HAP-1 (cell line): ENCODE data around the gene DPYSL3.

Experiments
- DNase-seq, 2 experiments: peaks; one replicate each; pipeline ENCODE4 v3.0.0-alpha.2; 2016 to 2020; ENCODE audit warnings: low spot score in 2 of 2
- H3K27me3 ChIP-seq: fragments of 250-450 bp; sonication (Bioruptor Pico); 2 replicates; pipeline ENCODE4 v1.5.1; 2020; ENCODE audit warnings: low read depth, mild to moderate bottlenecking, moderate library complexity
- H3K36me3 ChIP-seq: fragments of 250-450 bp; sonication (Bioruptor Pico); replicated peaks from 2 replicates; pipeline ENCODE4 v1.5.1; 2020; ENCODE audit warnings: mild to moderate bottlenecking
- H3K4me1 ChIP-seq: fragments of 250-450 bp; sonication (Bioruptor Pico); 2 replicates; pipeline ENCODE4 v1.5.1; 2020; ENCODE audit warnings: mild to moderate bottlenecking
- H3K4me3 ChIP-seq: fragments of 250-450 bp; sonication (Bioruptor Pico); 2 replicates; pipeline ENCODE4 v1.5.1; 2020; ENCODE audit warnings: mild to moderate bottlenecking, moderate library complexity
- H3K9me3 ChIP-seq: fragments of 250-450 bp; sonication (Bioruptor Pico); 2 replicates; pipeline ENCODE4 v1.5.1; 2020; ENCODE audit warnings: mild to moderate bottlenecking, moderate library complexity
- in situ Hi-C: fragments of 300-500 bp; cut with MboI; formaldehyde crosslinking; loops from 3 replicates; pipeline ENCODE4 v1.14.3; 2020; ENCODE audit warnings: low sequenced_read_pairs, inconsistent platforms, mixed read lengths

Gene DPYSL3

DNA sequence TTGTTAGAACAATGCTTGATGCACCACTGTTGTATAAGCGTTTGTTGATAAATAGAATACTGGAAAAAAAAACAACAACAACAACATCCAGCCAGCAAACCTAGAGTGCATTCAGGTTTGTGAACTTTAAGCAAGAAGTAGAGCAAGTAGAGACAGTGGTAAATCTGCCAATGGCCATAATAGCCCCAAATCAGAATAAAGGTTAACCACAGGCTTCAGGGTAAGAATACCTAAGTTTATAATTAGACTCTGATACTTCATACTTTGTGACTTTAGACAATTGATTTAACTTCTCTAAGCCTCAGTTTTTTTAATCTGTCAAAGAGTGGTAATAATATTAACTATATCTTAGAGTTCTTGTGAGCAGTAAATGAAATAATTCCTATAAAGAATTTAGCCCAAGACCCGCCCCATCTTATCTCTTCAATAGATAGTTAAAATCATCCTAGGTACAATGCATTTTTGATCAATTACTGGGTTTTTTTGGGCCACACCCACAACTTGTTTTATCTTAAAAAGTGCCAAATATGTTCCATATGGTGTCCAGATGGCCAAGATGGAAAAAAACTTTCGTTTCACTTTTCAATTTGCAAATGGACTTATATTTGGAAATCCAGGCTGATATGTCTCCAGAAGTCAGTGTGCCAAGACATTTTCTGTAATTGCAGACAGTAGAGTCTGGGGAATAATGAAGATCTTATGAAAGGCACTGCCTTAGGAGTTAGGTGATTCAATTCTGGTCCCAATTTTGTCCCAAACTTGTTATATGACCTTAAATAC is 24.5 kb upstream of the DPYSL3 start:
- Histone ChIP-seq H3K9me3 (no peaks in the 10 kb centered on the region), H3K36me3 (no peaks in the 10 kb centered on the region), H3K4me3 (no peak overlapping the region), H3K4me1 (no peaks in the 10 kb centered on the region), H3K27me3 (peaks cover 19% of the 10 kb centered on the region; the same call in 1 of the 2 replicates)
- no peak for DNase-seq
- in situ Hi-C loops = no loop called here

DNA sequence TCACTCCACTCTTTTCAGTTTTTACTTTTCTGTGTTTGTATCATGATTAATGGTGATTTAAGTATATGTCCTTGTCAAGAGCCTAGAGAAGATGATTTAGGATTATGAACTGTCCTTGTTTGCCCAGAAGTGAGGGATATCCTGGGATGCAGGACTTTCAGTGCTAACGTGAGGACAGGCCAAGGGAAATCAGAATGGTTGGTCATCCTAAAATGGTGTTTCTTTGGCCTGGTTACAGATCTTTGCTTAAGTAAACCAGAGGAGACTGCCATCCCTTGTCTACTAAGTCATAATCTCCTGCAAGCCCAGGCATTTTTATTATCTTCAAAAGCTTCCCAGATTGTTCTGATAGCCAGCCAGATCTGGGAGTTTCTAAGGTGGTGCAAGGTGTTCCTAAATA is 22.3 kb upstream of the DPYSL3 start:
- H3K9me3 ChIP-seq = no peaks in the 10 kb centered on the region
- H3K36me3 ChIP-seq = no peaks in the 10 kb centered on the region
- peaks cover 19% of the 10 kb centered on the region; the same call in 1 of the 2 replicates for H3K27me3 ChIP-seq
- no peaks in the 10 kb centered on the region for H3K4me1 ChIP-seq
- DNase-seq = no peak
- in situ Hi-C loops = no loop called here
- H3K4me3 ChIP-seq = no peak overlapping the region

DNA sequence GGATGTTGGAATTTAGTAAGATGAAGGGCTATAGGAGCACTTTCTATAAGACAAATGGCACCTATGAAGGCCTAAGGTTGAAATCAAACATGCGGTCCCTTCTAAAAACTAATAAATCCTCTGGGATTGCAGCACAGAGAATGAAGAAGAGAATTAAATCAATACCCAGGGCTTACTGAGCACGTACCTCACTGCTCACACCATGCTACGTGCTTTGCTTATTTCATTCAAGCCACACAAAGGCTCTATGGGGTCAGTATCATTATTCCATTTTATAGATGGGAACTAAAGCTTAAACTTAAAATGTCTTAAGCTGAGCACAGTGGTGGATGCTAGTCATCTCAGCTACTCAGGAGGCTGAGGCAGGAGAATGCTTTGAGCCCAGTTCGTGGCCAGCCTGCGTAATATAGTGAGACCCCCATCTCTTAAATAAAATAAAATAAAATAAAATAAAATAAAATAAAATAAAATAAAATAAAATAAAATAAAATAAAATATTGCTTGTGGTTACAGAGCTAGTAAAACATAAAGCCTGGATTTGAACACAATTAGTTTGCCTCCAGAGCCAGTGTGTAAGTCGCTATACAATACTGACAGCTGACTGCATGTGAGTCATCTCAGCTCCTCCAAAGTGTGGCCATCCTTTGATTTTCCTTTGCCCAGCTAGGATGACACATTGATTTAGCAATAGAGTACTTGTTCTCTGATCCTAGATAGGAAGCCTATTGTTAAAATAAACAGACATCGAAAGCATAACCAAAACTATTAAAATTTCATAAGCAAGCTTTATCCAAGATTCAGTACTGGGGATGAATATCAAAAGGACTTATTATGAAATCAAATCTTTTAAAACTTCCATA is 20.9 kb upstream of the DPYSL3 start:
- Histone ChIP-seq H3K27me3 (peaks cover 20% of the 10 kb centered on the region; the same call in 1 of the 2 replicates), H3K4me1 (no peaks in the 10 kb centered on the region), H3K36me3 (no peaks in the 10 kb centered on the region), H3K9me3 (no peaks in the 10 kb centered on the region), H3K4me3 (no peak overlapping the region)
- in situ Hi-C loops = no loop called here
- no peak for DNase-seq

DNA sequence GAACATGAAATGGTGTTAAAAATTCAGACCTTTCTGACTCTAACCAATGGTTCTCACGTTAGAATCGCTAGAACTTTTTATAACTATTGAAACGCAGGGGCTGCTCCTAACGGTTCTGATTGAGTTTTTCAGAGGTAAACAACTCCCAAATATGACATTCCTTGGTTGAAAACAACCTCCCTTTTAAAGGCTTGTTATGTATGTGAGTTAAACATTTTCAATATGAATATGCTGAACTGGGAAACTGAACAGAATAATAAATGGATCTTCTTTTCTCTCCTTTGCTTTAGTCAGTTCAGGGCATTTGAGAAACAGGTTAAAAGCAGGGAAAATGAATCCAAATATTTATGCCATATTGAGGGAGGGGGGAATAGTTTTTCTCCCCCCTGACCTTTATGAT is 13.2 kb upstream of the DPYSL3 start:
- H3K9me3 ChIP-seq = no peaks in the 10 kb centered on the region
- in situ Hi-C loops = no loop called here
- no peaks in the 10 kb centered on the region for H3K36me3 ChIP-seq
- DNase-seq = no peak
- H3K4me1 ChIP-seq = no peaks in the 10 kb centered on the region
- H3K4me3 ChIP-seq = no peak overlapping the region
- H3K27me3 ChIP-seq = peaks cover 14% of the 10 kb centered on the region

DNA sequence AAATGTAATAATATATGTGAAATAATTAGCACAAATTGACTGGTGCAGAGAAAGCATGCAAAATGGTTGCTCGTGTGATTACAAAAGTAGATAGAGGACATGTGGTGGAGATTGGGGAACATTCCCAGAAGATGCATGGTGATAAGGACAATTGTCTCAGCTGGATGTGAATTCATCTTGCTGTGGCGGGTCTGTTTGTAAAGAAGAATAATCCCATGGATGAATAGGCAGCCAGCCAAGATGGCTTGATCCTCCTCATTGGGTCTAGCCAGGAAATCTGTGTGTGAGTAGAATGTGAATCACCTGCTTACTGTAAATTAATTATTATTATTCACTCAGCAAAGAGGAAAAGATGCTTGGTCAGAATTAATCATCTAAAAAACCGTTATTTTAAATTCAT is 12.6 kb upstream of the DPYSL3 start:
- in situ Hi-C loops = no loop called here
- Histone ChIP-seq H3K9me3 (no peaks in the 10 kb centered on the region), H3K4me3 (no peak overlapping the region), H3K27me3 (peaks cover 14% of the 10 kb centered on the region), H3K4me1 (no peaks in the 10 kb centered on the region), H3K36me3 (no peaks in the 10 kb centered on the region)
- DNase-seq = no peak

DNA sequence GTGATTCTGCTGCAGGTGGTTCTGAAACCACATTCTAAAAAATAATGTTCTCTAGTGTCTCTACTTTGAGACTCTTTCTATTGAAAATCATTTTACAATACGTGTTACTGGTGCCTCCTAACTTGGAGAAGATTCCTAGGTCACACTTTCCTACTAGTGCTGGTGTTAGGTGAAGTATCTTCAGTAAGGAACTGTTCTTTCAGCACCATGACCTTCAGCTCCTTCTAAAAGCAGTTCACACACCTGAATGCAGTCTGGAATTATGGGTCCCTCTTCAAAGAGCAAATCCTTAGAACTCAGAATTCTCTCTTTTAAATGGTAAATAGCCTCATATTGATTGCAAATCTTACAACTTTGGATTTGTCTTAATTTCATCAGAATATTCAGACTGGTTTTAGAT is 10.6 kb upstream of the DPYSL3 start:
- Histone ChIP-seq H3K36me3 (no peaks in the 10 kb centered on the region), H3K4me1 (no peaks in the 10 kb centered on the region), H3K4me3 (no peak overlapping the region), H3K27me3 (peaks cover 23% of the 10 kb centered on the region), H3K9me3 (no peaks in the 10 kb centered on the region)
- no peak for DNase-seq
- in situ Hi-C loops = no loop called here

DNA sequence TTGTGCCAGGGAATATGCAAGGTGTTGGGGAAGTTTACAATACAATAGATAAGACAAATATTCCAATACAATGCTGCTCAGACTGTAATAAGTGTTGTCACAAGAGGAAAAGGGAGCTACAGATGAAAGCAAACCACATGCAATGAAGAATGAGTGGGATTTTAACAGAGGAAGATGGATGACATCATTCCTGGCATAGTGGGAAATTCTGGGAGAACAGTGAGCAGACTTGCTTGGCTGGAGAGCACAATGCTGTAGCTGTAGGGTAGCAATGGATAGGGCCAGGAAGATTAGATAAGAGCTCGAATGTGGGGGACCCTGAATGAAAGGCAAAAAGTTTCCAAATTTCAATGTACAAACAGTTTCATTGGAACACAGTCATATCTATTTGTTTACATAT is 9.5 kb upstream of the DPYSL3 start:
- in situ Hi-C loops = no loop called here
- no peak overlapping the region for H3K4me3 ChIP-seq
- H3K4me1 ChIP-seq = no peaks in the 10 kb centered on the region
- H3K27me3 ChIP-seq = peaks cover 30% of the 10 kb centered on the region
- no peaks in the 10 kb centered on the region for H3K9me3 ChIP-seq
- H3K36me3 ChIP-seq = no peaks in the 10 kb centered on the region
- no peak for DNase-seq

DNA sequence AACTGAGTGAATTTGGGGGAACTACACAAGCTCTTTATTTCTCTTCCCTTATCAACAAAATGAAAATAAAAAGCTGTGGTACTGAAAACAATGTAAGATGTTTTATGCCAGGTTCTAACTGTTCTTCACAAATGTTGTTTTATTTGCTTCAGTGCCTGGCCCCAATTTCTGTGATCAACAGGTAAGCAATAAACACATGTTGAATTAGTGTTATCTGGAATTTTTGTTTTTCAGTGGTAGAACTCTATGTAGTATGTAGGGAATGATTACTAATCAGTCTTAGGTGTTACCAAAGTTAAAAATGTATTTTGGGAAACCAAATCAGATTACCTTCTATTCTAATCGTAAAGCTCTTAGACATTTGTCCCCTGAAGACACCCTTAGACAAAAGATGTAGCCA is 7.5 kb upstream of the DPYSL3 start:
- in situ Hi-C loops = no loop called here
- H3K36me3 ChIP-seq = no peaks in the 10 kb centered on the region
- no peak overlapping the region for H3K4me3 ChIP-seq
- no peaks in the 10 kb centered on the region for H3K4me1 ChIP-seq
- peaks cover 30% of the 10 kb centered on the region for H3K27me3 ChIP-seq
- H3K9me3 ChIP-seq = no peaks in the 10 kb centered on the region
- no peak for DNase-seq

DNA sequence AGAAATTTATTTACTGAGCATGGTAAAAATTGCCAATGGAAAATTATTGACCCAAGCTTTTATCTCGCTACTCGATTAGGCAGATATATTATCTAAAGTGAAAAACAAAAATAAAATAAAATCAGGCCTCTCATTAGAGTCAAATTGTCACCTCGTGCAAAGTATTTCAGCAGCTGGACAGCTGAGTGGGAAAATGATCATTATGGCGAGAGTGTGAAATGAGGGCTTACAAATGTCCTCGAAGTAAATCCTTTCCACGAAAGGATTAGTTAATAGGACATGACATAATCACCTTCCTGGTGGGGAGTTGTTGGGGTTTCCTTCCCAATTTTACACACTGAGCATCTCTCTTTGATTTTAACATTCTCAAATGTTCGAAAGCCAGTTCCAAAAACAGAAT is 5.4 kb upstream of the DPYSL3 start:
- peaks cover 39% of the 10 kb centered on the region for H3K27me3 ChIP-seq
- H3K4me1 ChIP-seq = no peaks in the 10 kb centered on the region
- in situ Hi-C loops = no loop called here
- H3K9me3 ChIP-seq = no peaks in the 10 kb centered on the region
- DNase-seq = no peak
- no peaks in the 10 kb centered on the region for H3K36me3 ChIP-seq
- no peak overlapping the region for H3K4me3 ChIP-seq

DNA sequence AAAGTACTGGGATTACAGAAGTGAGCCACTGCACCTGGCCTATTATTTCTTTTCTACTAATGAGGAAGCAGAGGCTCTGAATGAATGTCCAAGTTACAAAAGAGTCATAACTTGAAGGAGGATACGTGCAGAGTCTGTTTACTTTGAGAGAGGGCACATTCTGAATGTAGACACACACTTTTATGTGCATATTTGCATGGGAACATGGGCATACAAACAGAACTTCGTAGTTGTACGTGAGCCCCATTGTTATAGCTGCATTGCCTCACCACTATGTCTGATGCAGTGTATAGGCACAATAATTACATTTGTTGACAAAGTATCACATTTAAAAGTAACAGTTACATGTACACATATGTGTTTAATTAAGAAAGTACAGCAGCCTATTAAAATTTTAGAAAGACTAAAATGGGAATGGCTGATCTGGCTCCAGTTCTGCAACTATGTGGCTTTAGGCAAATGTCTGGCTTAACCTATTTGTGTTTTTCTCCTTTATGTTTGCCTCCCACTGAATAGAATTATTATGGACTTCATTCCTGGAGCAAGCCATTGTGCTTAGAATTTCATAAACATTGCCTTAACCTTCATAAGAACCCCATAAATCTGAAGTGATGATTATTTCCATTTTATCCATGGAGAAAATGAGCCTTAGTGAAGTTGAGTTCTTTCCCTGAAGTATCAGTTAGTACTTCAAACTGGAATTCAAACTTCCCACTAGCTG is 3.0 kb upstream of the DPYSL3 start:
- Histone ChIP-seq H3K4me1 (no peaks in the 10 kb centered on the region), H3K27me3 (peaks cover 54% of the 10 kb centered on the region), H3K9me3 (no peaks in the 10 kb centered on the region), H3K4me3 (no peak overlapping the region), H3K36me3 (no peaks in the 10 kb centered on the region)
- no peak for DNase-seq
- in situ Hi-C loops = no loop called here

DNA sequence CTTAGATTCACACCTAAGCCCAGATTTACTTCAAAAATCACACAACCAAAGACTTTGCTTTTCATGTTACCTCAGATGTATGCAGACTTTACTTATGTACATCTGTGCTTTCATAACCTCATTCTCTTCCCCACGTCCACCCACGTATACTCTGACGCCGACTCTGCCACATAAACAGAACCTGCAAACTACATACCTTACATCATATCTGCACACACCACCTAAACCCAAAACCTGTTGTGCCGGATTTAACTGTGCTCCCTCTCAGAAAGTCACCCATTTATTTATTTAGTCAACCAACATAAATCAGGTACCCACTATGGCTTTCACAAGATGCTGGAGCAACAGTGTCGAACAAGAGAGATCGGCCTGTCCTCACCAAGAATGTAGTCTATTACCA is 1.0 kb upstream of the DPYSL3 start:
- in situ Hi-C loops = no loop called here

DNA sequence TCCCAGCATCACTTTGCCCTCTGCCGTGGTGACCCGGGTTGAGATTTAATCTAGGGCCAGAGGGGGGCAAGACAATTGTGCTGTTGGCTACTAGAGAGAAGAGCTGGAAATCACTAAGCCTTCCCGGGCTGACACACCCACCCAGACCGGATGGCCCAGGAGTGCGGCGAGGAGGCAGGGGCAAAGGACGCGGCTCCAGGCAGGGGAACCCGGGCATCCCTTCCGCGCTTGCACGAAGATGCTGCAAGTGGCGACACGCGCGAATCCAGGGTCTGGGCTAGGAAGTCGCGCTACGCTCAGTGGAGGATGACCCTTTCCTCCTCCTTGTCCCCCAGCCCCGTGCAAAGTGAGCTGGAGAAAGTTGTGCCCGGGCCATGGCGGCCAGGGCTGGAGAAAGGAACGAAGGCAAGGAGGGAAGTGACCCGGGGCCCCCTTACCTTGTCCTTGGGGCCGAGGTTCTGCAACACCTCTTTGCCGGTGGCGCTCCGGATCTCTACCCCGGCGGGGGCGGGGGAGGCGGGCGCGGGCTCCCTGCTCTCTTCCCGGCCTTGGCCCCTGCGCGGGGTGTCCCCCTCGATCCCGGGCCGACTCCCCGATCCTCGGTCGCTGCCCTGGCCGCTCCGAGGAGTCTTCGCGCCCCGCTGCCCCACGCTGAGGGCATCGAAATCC is 693 bp downstream of the DPYSL3 start:
- no peak for DNase-seq
- Histone ChIP-seq H3K9me3 (no peaks in the 10 kb centered on the region), H3K36me3 (no peaks in the 10 kb centered on the region), H3K4me1 (no peaks in the 10 kb centered on the region), H3K4me3 (no peak overlapping the region), H3K27me3 (peaks cover 35% of the 10 kb centered on the region)
- in situ Hi-C loops = no loop called here

More for the DNA sequence above, 1.0 kb upstream of the DPYSL3 start:
- Histone ChIP-seq H3K36me3 (no peaks in the 10 kb centered on the region), H3K27me3 (peaks cover 48% of the 10 kb centered on the region), H3K4me3 (no peak overlapping the region), H3K9me3 (no peaks in the 10 kb centered on the region), H3K4me1 (no peaks in the 10 kb centered on the region)
- no peak for DNase-seq

DNA sequence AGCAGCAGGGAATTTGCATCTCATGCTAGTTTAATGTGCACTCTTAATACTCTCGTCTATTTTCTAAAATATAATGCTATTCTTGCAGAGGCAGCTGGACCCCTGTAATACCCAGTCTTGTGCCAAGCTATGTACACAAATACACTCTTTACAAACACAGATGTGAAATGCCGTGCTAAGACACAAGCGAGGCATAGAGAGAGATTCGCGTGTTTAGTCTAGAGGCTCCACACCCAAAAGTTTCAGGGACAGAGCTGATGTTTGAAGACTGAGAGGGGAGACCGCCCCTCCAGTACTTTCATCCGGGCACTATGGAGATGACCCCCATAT is 1.2 kb downstream of the DPYSL3 start:
- Histone ChIP-seq H3K27me3 (peaks cover 35% of the 10 kb centered on the region), H3K9me3 (no peaks in the 10 kb centered on the region), H3K4me1 (no peaks in the 10 kb centered on the region), H3K36me3 (no peaks in the 10 kb centered on the region), H3K4me3 (no peak overlapping the region)
- no peak for DNase-seq
- in situ Hi-C loops = no loop called here
